Sigmoid colon (tissue), 4 donors: Measurements from ENCODE around the gene ANO6.
A peak's percentile ranks its signal among the peaks of the same experiment; 100 is the strongest.

ENCODE experiments used
- EP300 ChIP-seq, 4 donors: sonication (generic); formaldehyde crosslinking; IDR thresholded peaks; one replicate each; pipeline ENCODE4 v1.6.1; 2017; ENCODE audit warnings: antibody characterized with exemption in 4 of 4
- POLR2A ChIP-seq, 2 donors: fragments of 450-650 bp; IDR thresholded peaks; one replicate each; pipeline ENCODE4 v1.6.1; 2016; ENCODE audit warnings: antibody characterized with exemption in 2 of 2, mild to moderate bottlenecking in 2 of 2, moderate library complexity in 2 of 2
- POLR2AphosphoS5 ChIP-seq, 4 donors: sonication (generic); formaldehyde crosslinking; IDR thresholded peaks; one replicate each; pipeline ENCODE4 v1.6.1; 2017; ENCODE audit warnings: antibody characterized with exemption in 4 of 4
- TF ChIP-seq, protein P1 (sequence below), 4 experiments: fragments of 450-650 bp in 3 of 4; fragments of 200-600 bp in 1 of 4; IDR thresholded peaks; one replicate each; pipeline ENCODE4 v1.5.1; 2016 to 2019; ENCODE audit warnings: antibody characterized with exemption in 4 of 4, mild to moderate bottlenecking in 3 of 4, moderate library complexity in 2 of 4

- TF ChIP-seq, protein P1, sequence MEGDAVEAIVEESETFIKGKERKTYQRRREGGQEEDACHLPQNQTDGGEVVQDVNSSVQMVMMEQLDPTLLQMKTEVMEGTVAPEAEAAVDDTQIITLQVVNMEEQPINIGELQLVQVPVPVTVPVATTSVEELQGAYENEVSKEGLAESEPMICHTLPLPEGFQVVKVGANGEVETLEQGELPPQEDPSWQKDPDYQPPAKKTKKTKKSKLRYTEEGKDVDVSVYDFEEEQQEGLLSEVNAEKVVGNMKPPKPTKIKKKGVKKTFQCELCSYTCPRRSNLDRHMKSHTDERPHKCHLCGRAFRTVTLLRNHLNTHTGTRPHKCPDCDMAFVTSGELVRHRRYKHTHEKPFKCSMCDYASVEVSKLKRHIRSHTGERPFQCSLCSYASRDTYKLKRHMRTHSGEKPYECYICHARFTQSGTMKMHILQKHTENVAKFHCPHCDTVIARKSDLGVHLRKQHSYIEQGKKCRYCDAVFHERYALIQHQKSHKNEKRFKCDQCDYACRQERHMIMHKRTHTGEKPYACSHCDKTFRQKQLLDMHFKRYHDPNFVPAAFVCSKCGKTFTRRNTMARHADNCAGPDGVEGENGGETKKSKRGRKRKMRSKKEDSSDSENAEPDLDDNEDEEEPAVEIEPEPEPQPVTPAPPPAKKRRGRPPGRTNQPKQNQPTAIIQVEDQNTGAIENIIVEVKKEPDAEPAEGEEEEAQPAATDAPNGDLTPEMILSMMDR (IDR thresholded peaks at IDR 0.05) = peak in 1 of 4 experiments; percentile 5
- no peak for TF ChIP-seq EP300 (IDR thresholded peaks at IDR 0.05)
- TF ChIP-seq POLR2AphosphoS5 (IDR thresholded peaks at IDR 0.05) = peak; percentile 90 to 98 (median 96)
- peak; percentile 81 to 92 for TF ChIP-seq POLR2A (IDR thresholded peaks at IDR 0.05)
These were observed at the start of gene ANO6 for GRCh38 chr12:45215419-45216229.
